Measurements from ENCODE around the gene TCHHL1.

GRCh38 chr1:152043870-152044269 lies 45.0 kb downstream of the TCHHL1 start:
- no peak for TF ChIP-seq CTCF (IDR thresholded peaks at IDR 0.05; ENCODE audit: control extremely low read depth in 1 of 3, insufficient read depth in 1 of 3, low read depth in 1 of 3, low read length in 3 of 3)
- no peak for TF ChIP-seq EP300 (IDR thresholded peaks at IDR 0.05; ENCODE audit: borderline replicate concordance in 1 of 2, low read depth in 2 of 2, low read length in 2 of 2)
- TF ChIP-seq RAD21 (IDR thresholded peaks at IDR 0.05 in 1 of 2, conservative IDR thresholded peaks at IDR 0.05 in 1 of 2; ENCODE audit: low read depth in 2 of 2, low read length in 2 of 2), result no peak
